Measurements from ENCODE around the gene SUCLG1. TPM values are rescaled to one million over a fixed set of nuclear protein-coding genes. Genes with fewer than 3 reads are reported as not detected.
"Not testable (repeated sequence)": the region's sequence is repeated elsewhere in the genome, so short reads cannot be mapped to it uniquely, and the experiment has no call there.

SUCLG1 gene
- total and polyA plus RNA-seq, 4 donors = 60.5 to 149 (median 120) TPM

DNA sequence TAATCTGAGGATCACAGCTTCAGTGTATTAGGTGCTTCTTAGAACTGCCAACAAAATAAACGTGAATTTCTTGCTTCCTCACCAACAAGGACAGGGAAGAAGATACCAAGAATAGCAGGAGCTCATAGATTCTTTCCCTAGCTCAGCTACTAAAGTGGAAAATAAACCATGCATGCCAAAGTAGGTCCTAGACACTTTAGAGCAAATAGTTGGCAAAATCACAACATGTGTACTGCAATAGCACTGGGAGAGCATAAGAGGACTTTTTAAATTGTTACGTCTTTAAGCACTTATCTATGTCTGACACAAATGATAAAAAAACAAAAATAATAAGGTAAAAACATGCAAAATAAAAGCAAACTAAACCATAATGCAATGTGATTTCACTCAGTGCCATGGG, 49.5 kb downstream of the SUCLG1 start:
- Histone ChIP-seq H3K9ac (ENCODE audit: low read depth in 1 of 2, low read length in 2 of 2) (no peak overlapping the region), H3K27ac (ENCODE audit: low read depth in 1 of 2, low read length in 2 of 2) (no peak overlapping the region), H3K36me3 (ENCODE audit: control insufficient read depth in 4 of 4, insufficient read depth in 3 of 4, low read depth in 1 of 4, low read length in 3 of 4) (no peaks in the 10 kb centered on the region), H3K4me3 (ENCODE audit: low read depth in 1 of 3, low read length in 3 of 3) (no peak overlapping the region), H3K4me1 (ENCODE audit: control insufficient read depth in 4 of 4, insufficient read depth in 4 of 4, low read length in 3 of 4) (no peaks in the 10 kb centered on the region), H3K9me3 (ENCODE audit: control insufficient read depth in 4 of 4, low read length in 3 of 4) (peaks cover 0 to 1% (median 0%) of the 10 kb centered on the region in 4 donors), H3K27me3 (ENCODE audit: control insufficient read depth in 4 of 4, insufficient read depth in 4 of 4, low read length in 3 of 4) (no peaks in the 10 kb centered on the region)
- TF ChIP-seq GABPA (IDR thresholded peaks at IDR 0.05 in 1 of 2, conservative IDR thresholded peaks at IDR 0.05 in 1 of 2) (no peak), HNF4A (conservative IDR thresholded peaks at IDR 0.05) (no peak), SP1 (IDR thresholded peaks at IDR 0.05) (no peak), FOXA1 (IDR thresholded peaks at IDR 0.05) (no peak), HNF4G (IDR thresholded peaks at IDR 0.05) (no peak), RAD21 (IDR thresholded peaks at IDR 0.05) (no peak)
- TF ChIP-seq, protein P1, sequence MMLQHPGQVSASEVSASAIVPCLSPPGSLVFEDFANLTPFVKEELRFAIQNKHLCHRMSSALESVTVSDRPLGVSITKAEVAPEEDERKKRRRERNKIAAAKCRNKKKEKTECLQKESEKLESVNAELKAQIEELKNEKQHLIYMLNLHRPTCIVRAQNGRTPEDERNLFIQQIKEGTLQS (IDR thresholded peaks at IDR 0.05) = no peak
- no peak for DNase-seq (ENCODE audit: low spot score)
- WGBS = 79% methylated on average over 2 of the region's 2 CpGs

DNA sequence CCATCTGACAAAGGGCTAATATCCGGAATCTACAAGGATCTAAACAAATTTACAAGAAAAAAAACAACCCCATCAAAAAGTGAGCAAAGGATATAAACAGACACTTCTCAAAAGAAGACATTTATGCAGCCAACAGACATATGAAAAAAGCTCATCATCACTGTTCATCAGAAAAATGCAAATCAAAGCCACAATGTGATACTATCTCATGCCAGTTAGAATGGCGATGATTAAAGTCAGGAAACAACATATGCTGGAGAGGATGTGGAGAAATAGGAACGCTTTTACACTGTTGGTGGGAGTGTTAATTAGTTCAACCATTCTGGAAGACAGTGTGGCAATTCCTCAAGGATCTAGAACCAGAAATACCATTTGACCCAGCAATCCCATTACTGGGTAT, 57.0 kb downstream of the SUCLG1 start:
- not testable (repeated sequence) for H3K27ac ChIP-seq (ENCODE audit: low read depth in 1 of 2, low read length in 2 of 2)

DNA sequence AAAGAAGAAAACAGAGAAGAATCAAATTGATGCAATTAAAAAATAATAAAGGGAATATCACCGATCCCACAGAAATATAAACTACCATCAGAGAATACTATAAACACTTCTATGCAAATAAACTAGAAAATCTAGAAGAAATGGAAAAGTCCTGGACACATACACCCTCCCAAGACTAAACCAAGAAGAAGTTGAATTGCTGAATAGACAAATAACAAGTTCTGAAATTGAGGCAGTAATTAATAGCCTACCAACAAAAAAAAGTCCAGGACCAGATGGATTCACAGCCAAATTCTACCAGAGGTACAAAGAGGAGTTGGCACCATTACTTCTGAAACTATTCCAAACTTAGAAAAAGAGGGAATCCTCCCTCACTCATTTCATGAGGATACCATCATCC, 59.2 kb downstream of the SUCLG1 start:
- not testable (repeated sequence) for DNase-seq (ENCODE audit: low spot score); H3K4me3 ChIP-seq (ENCODE audit: low read depth in 1 of 3, low read length in 3 of 3); H3K4me1 ChIP-seq (ENCODE audit: control insufficient read depth in 4 of 4, insufficient read depth in 4 of 4, low read length in 3 of 4); H3K36me3 ChIP-seq (ENCODE audit: control insufficient read depth in 4 of 4, insufficient read depth in 3 of 4, low read depth in 1 of 4, low read length in 3 of 4); H3K27ac ChIP-seq (ENCODE audit: low read depth in 1 of 2, low read length in 2 of 2); H3K27me3 ChIP-seq (ENCODE audit: control insufficient read depth in 4 of 4, insufficient read depth in 4 of 4, low read length in 3 of 4); H3K9ac ChIP-seq (ENCODE audit: low read depth in 1 of 2, low read length in 2 of 2); H3K9me3 ChIP-seq (ENCODE audit: control insufficient read depth in 4 of 4, low read length in 3 of 4)
- 97% methylated on average over 1 of the region's 1 CpG for WGBS

More for the DNA sequence above, 57.0 kb downstream of the SUCLG1 start:
- DNase-seq (ENCODE audit: low spot score); H3K9ac ChIP-seq (ENCODE audit: low read depth in 1 of 2, low read length in 2 of 2); H3K9me3 ChIP-seq (ENCODE audit: control insufficient read depth in 4 of 4, low read length in 3 of 4); H3K4me3 ChIP-seq (ENCODE audit: low read depth in 1 of 3, low read length in 3 of 3); H3K36me3 ChIP-seq (ENCODE audit: control insufficient read depth in 4 of 4, insufficient read depth in 3 of 4, low read depth in 1 of 4, low read length in 3 of 4); H3K4me1 ChIP-seq (ENCODE audit: control insufficient read depth in 4 of 4, insufficient read depth in 4 of 4, low read length in 3 of 4); H3K27me3 ChIP-seq (ENCODE audit: control insufficient read depth in 4 of 4, insufficient read depth in 4 of 4, low read length in 3 of 4): not testable (repeated sequence)
- 86% methylated on average over 3 of the region's 3 CpGs for WGBS

DNA sequence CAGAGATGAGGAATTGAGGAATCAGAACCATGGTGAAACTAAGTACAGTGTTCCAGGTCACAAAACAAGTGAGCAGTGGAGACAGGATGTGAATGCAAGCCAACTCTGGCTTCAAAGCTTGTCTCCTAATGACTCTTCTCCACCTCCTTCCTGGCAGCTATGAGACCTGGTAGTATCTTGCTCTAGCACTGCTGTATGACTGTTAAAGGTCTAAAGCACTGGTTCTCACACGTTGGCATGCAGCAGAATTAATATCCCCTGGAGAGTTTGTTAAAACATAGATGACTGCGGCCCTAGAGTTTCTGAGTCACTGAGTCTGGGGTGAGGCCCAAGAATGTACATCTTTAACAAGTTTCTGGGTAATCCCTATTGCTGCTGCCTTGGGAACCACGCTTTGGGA, 63.3 kb downstream of the SUCLG1 start:
- no peaks in the 10 kb centered on the region for H3K36me3 ChIP-seq (ENCODE audit: control insufficient read depth in 4 of 4, insufficient read depth in 3 of 4, low read depth in 1 of 4, low read length in 3 of 4)
- WGBS = 72% methylated on average over 3 of the region's 3 CpGs
- H3K27me3 ChIP-seq (ENCODE audit: control insufficient read depth in 4 of 4, insufficient read depth in 4 of 4, low read length in 3 of 4) = no peaks in the 10 kb centered on the region
- no peak for DNase-seq (ENCODE audit: low spot score)
- H3K4me1 ChIP-seq (ENCODE audit: control insufficient read depth in 4 of 4, insufficient read depth in 4 of 4, low read length in 3 of 4) = no peaks in the 10 kb centered on the region
- TF ChIP-seq YY1 (IDR thresholded peaks at IDR 0.05) (no peak), SP1 (IDR thresholded peaks at IDR 0.05) (no peak), NR2F2 (IDR thresholded peaks at IDR 0.05) (no peak), TAF1 (conservative IDR thresholded peaks at IDR 0.05) (no peak), HNF4G (IDR thresholded peaks at IDR 0.05) (no peak), JUND (IDR thresholded peaks at IDR 0.05) (no peak), HNF4A (conservative IDR thresholded peaks at IDR 0.05) (no peak), EGR1 (IDR thresholded peaks at IDR 0.05; ENCODE audit: low read depth in 2 of 2) (no peak), GABPA (IDR thresholded peaks at IDR 0.05 in 1 of 2, conservative IDR thresholded peaks at IDR 0.05 in 1 of 2) (no peak), RXRA (IDR thresholded peaks at IDR 0.05) (no peak)
- TF ChIP-seq, protein P2, sequence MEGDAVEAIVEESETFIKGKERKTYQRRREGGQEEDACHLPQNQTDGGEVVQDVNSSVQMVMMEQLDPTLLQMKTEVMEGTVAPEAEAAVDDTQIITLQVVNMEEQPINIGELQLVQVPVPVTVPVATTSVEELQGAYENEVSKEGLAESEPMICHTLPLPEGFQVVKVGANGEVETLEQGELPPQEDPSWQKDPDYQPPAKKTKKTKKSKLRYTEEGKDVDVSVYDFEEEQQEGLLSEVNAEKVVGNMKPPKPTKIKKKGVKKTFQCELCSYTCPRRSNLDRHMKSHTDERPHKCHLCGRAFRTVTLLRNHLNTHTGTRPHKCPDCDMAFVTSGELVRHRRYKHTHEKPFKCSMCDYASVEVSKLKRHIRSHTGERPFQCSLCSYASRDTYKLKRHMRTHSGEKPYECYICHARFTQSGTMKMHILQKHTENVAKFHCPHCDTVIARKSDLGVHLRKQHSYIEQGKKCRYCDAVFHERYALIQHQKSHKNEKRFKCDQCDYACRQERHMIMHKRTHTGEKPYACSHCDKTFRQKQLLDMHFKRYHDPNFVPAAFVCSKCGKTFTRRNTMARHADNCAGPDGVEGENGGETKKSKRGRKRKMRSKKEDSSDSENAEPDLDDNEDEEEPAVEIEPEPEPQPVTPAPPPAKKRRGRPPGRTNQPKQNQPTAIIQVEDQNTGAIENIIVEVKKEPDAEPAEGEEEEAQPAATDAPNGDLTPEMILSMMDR (IDR thresholded peaks at IDR 0.05; ENCODE audit: low read depth, low read length, missing input control) = no peak
- TF ChIP-seq, protein P1 (IDR thresholded peaks at IDR 0.05) = no peak
- TF ChIP-seq, protein P3, sequence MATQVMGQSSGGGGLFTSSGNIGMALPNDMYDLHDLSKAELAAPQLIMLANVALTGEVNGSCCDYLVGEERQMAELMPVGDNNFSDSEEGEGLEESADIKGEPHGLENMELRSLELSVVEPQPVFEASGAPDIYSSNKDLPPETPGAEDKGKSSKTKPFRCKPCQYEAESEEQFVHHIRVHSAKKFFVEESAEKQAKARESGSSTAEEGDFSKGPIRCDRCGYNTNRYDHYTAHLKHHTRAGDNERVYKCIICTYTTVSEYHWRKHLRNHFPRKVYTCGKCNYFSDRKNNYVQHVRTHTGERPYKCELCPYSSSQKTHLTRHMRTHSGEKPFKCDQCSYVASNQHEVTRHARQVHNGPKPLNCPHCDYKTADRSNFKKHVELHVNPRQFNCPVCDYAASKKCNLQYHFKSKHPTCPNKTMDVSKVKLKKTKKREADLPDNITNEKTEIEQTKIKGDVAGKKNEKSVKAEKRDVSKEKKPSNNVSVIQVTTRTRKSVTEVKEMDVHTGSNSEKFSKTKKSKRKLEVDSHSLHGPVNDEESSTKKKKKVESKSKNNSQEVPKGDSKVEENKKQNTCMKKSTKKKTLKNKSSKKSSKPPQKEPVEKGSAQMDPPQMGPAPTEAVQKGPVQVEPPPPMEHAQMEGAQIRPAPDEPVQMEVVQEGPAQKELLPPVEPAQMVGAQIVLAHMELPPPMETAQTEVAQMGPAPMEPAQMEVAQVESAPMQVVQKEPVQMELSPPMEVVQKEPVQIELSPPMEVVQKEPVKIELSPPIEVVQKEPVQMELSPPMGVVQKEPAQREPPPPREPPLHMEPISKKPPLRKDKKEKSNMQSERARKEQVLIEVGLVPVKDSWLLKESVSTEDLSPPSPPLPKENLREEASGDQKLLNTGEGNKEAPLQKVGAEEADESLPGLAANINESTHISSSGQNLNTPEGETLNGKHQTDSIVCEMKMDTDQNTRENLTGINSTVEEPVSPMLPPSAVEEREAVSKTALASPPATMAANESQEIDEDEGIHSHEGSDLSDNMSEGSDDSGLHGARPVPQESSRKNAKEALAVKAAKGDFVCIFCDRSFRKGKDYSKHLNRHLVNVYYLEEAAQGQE (IDR thresholded peaks at IDR 0.05) = no peak
- TF ChIP-seq, protein P4, sequence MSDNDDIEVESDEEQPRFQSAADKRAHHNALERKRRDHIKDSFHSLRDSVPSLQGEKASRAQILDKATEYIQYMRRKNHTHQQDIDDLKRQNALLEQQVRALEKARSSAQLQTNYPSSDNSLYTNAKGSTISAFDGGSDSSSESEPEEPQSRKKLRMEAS (IDR thresholded peaks at IDR 0.05) = no peak
- no peak overlapping the region for H3K9ac ChIP-seq (ENCODE audit: low read depth in 1 of 2, low read length in 2 of 2)
- no peak overlapping the region for H3K27ac ChIP-seq (ENCODE audit: low read depth in 1 of 2, low read length in 2 of 2)
- H3K4me3 ChIP-seq (ENCODE audit: low read depth in 1 of 3, low read length in 3 of 3) = no peak overlapping the region
- no peaks in the 10 kb centered on the region for H3K9me3 ChIP-seq (ENCODE audit: control insufficient read depth in 4 of 4, low read length in 3 of 4)
